Mesenchymal stem cell (in vitro differentiated cells and primary cell): ENCODE measurements around the gene PSMB4.

ENCODE experiments used
- DNase-seq: peaks from one replicate; pipeline ENCODE4 v3.0.0-alpha.2; 2013
- H2AFZ ChIP-seq: one replicate; pipeline ENCODE4 v1.6.1; 2013; ENCODE audit warnings: low read depth, mild to moderate bottlenecking, control low read depth, inconsistent platforms, low read length, moderate library complexity
- H2AK5ac ChIP-seq: 2 replicates; pipeline ENCODE4 v1.6.1; 2013; ENCODE audit warnings: low read length, moderate library complexity, mild to moderate bottlenecking, inconsistent platforms; ENCODE audit not compliant: severe bottlenecking
- H2BK120ac ChIP-seq: one replicate; pipeline ENCODE4 v1.6.1; 2013; ENCODE audit warnings: low read depth, mild to moderate bottlenecking, inconsistent platforms, low read length, moderate library complexity
- H2BK12ac ChIP-seq, 2 experiments: one replicate each; pipeline ENCODE4 v1.6.1; 2013; ENCODE audit warnings: inconsistent platforms in 2 of 2, low read length in 2 of 2, mild to moderate bottlenecking in 2 of 2, moderate library complexity in 2 of 2, control low read depth in 1 of 2
- H2BK15ac ChIP-seq: one replicate; pipeline ENCODE4 v1.6.1; 2013; ENCODE audit warnings: mild to moderate bottlenecking, low read depth, inconsistent platforms; ENCODE audit not compliant: poor library complexity, severe bottlenecking
- H2BK5ac ChIP-seq: 2 replicates; pipeline ENCODE4 v1.6.1; 2013; ENCODE audit warnings: low read depth, mild to moderate bottlenecking, low read length, control low read depth, inconsistent platforms; ENCODE audit not compliant: poor library complexity, severe bottlenecking
- H3K14ac ChIP-seq, 2 experiments: one replicate each; pipeline ENCODE4 v1.6.1; 2013; ENCODE audit warnings: inconsistent platforms in 2 of 2, low read length in 2 of 2, control low read depth in 1 of 2, mild to moderate bottlenecking in 1 of 2, moderate library complexity in 1 of 2
- H3K18ac ChIP-seq, 2 experiments: one replicate each; pipeline ENCODE4 v1.6.1; 2013; ENCODE audit warnings: inconsistent platforms in 2 of 2, low read length in 2 of 2, control low read depth in 1 of 2, low read depth in 1 of 2, mild to moderate bottlenecking in 1 of 2
- H3K23ac ChIP-seq, 2 experiments: one replicate each; pipeline ENCODE4 v1.6.1; 2013; ENCODE audit warnings: inconsistent platforms in 2 of 2, low read length in 2 of 2, mild to moderate bottlenecking in 2 of 2, moderate library complexity in 2 of 2, control low read depth in 1 of 2
- H3K27ac ChIP-seq: 2 replicates; pipeline ENCODE4 v1.5.1; 2013; ENCODE audit warnings: mild to moderate bottlenecking, moderate library complexity, low read length, control low read depth, inconsistent platforms; ENCODE audit not compliant: poor library complexity, severe bottlenecking
- H3K27me3 ChIP-seq, 2 experiments: 2 replicates each; pipeline versions ENCODE4 v1.6.1 to v1.7.0; 2013; ENCODE audit warnings: low read length in 2 of 2, mild to moderate bottlenecking in 2 of 2, moderate library complexity in 2 of 2, control low read depth in 1 of 2, inconsistent platforms in 1 of 2; ENCODE audit not compliant: control insufficient read depth in 1 of 2, insufficient read depth in 1 of 2
- H3K36me3 ChIP-seq, 2 experiments: 2 replicates each; pipeline versions ENCODE4 v1.6.1 to v1.7.0; 2013; ENCODE audit warnings: low read length in 2 of 2, control low read depth in 1 of 2, inconsistent platforms in 1 of 2, low read depth in 1 of 2, mild to moderate bottlenecking in 1 of 2; ENCODE audit not compliant: insufficient read depth in 2 of 2, control insufficient read depth in 1 of 2
- H3K4ac ChIP-seq, 2 experiments: one replicate each; pipeline ENCODE4 v1.6.1; 2013; ENCODE audit warnings: inconsistent platforms in 2 of 2, low read length in 2 of 2, mild to moderate bottlenecking in 2 of 2, moderate library complexity in 2 of 2, control low read depth in 1 of 2, low read depth in 1 of 2
- H3K4me1 ChIP-seq: 2 replicates; pipeline ENCODE4 v1.6.1; 2013; ENCODE audit warnings: low read depth, low read length, control low read depth; ENCODE audit not compliant: control insufficient read depth, insufficient read depth
- H3K4me2 ChIP-seq: 2 replicates; pipeline ENCODE4 v1.6.1; 2013; ENCODE audit warnings: low read length, mild to moderate bottlenecking, inconsistent platforms; ENCODE audit not compliant: poor library complexity, severe bottlenecking
- H3K4me3 ChIP-seq, 2 experiments: 2 replicates each; pipeline versions ENCODE4 v1.5.1 to v1.7.0; 2013; ENCODE audit warnings: low read length in 2 of 2, mild to moderate bottlenecking in 2 of 2, control low read depth in 1 of 2, low read depth in 1 of 2; ENCODE audit not compliant: insufficient read depth in 1 of 2
- H3K79me1 ChIP-seq: replicated peaks from 2 replicates; pipeline ENCODE4 v1.6.1; 2013; ENCODE audit warnings: mild to moderate bottlenecking, control low read depth, low read length, inconsistent platforms; ENCODE audit not compliant: poor library complexity, severe bottlenecking
- H3K9ac ChIP-seq: 2 replicates; pipeline ENCODE4 v1.7.0; 2013; ENCODE audit warnings: mild to moderate bottlenecking, low read length, moderate library complexity
- H3K9me3 ChIP-seq: 2 replicates; pipeline ENCODE4 v1.7.0; 2013; ENCODE audit warnings: mild to moderate bottlenecking, low read length; ENCODE audit not compliant: control insufficient read depth
- H4K8ac ChIP-seq: one replicate; pipeline ENCODE4 v1.6.1; 2013; ENCODE audit warnings: inconsistent platforms, mild to moderate bottlenecking, low read length, moderate library complexity
- H4K91ac ChIP-seq: one replicate; pipeline ENCODE4 v1.6.1; 2013; ENCODE audit warnings: mild to moderate bottlenecking, low read length, inconsistent platforms
- WGBS: methylation state at CpG from one replicate; pipeline ENCODE4 v1.1.7; 2013; ENCODE audit warnings: mixed read lengths; 5-methylcytosine and 5-hydroxymethylcytosine counted together

PSMB4 gene

GRCh38 chr1:151371370-151372057, 27.9 kb upstream of the PSMB4 start:
- Histone ChIP-seq H3K18ac (peak overlapping the region in 1 of 2 experiments; percentile 37), H3K36me3 (peaks cover 12 to 27% of the 10 kb centered on the region in 2 experiments), H3K79me1 (peaks cover 6% of the 10 kb centered on the region), H3K9ac (peak overlapping the region; percentile 84), H3K4me3 (peak overlapping the region in 1 of 2 experiments; percentile 84), H3K23ac (no peak overlapping the region), H2AK5ac (no peak overlapping the region), H3K27ac (no peak overlapping the region), H3K27me3 (no peaks in the 10 kb centered on the region), H2BK5ac (no peak overlapping the region), H3K14ac (no peak overlapping the region), H4K8ac (peak overlapping the region; percentile 59), H3K4me2 (peak overlapping the region; percentile 72), H3K4me1 (peaks cover 20% of the 10 kb centered on the region), H2BK120ac (no peak overlapping the region), H4K91ac (no peak overlapping the region), H2AFZ (no peak overlapping the region), H3K9me3 (no peaks in the 10 kb centered on the region), H2BK12ac (peak overlapping the region; percentile 53 to 67), H3K4ac (peak overlapping the region in 1 of 2 experiments; percentile 71), H2BK15ac (no peak overlapping the region)
- peak; percentile 47 for DNase-seq
- WGBS, result 87% methylated on average over 5 of the region's 9 CpGs

- Histone ChIP-seq H3K4me2 (peak within 1 kb of the TSS; percentile 72), H3K23ac (no peak within 1 kb of the TSS), H4K91ac (peak within 1 kb of the TSS; percentile 21), H2BK12ac (peak within 1 kb of the TSS; percentile 63 to 67), H3K27ac (no peak within 1 kb of the TSS), H3K9me3 (no peaks in the 10 kb centered on the region), H4K8ac (peak within 1 kb of the TSS; percentile 59), H3K4me1 (peaks cover 20% of the 10 kb centered on the region), H2BK5ac (no peak within 1 kb of the TSS), H2AFZ (no peak within 1 kb of the TSS), H3K27me3 (no peaks in the 10 kb centered on the region), H2BK120ac (peak within 1 kb of the TSS; percentile 55), H3K9ac (peak within 1 kb of the TSS; percentile 84), H3K18ac (peak within 1 kb of the TSS; percentile 37 to 78), H3K79me1 (peaks cover 6% of the 10 kb centered on the region), H3K36me3 (peaks cover 7 to 22% of the 10 kb centered on the region in 2 experiments), H2AK5ac (peak within 1 kb of the TSS; percentile 47), H3K4me3 (peak within 1 kb of the TSS in 1 of 2 experiments; percentile 84), H2BK15ac (peak within 1 kb of the TSS; percentile 20), H3K4ac (peak within 1 kb of the TSS in 1 of 2 experiments; percentile 71), H3K14ac (no peak within 1 kb of the TSS)
- WGBS, result 14% methylated on average over 11 of the region's 11 CpGs
- DNase-seq, result peak; percentile 91
Measured at GRCh38 chr1:151372058-151372934, 27.1 kb upstream of the PSMB4 start, which contains the start of gene SELENBP1. Gene SELENBP1 (minus strand): TSS chr1:151372705. CDS start chr1:151372641, 64 bp downstream.

- no peak overlapping the region for H3K4ac ChIP-seq
- no peak overlapping the region for H3K14ac ChIP-seq
- no peak overlapping the region for H2AK5ac ChIP-seq
- H2BK15ac ChIP-seq, result no peak overlapping the region
- H3K9ac ChIP-seq, result no peak overlapping the region
- no peak overlapping the region for H2AFZ ChIP-seq
- H3K36me3 ChIP-seq, result peaks cover 7 to 14% of the 10 kb centered on the region in 2 experiments
- H3K4me3 ChIP-seq, result no peak overlapping the region
- no peak overlapping the region for H3K4me2 ChIP-seq
- H3K4me1 ChIP-seq, result peaks cover 20% of the 10 kb centered on the region
- 94% methylated on average over 14 of the region's 14 CpGs for WGBS
- H3K18ac ChIP-seq, result peak overlapping the region in 1 of 2 experiments; percentile 21
- H3K27me3 ChIP-seq, result peaks cover 0 to 7% of the 10 kb centered on the region in 2 experiments
- no peak overlapping the region for H2BK120ac ChIP-seq
- no peaks in the 10 kb centered on the region for H3K9me3 ChIP-seq
- H4K91ac ChIP-seq, result peak overlapping the region; percentile 6
- no peak overlapping the region for H2BK5ac ChIP-seq
- peak overlapping the region; percentile 0 to 63 for H2BK12ac ChIP-seq
- DNase-seq, result no peak
- H4K8ac ChIP-seq, result no peak overlapping the region
- no peak overlapping the region for H3K27ac ChIP-seq
- peaks cover 6% of the 10 kb centered on the region for H3K79me1 ChIP-seq
- H3K23ac ChIP-seq, result no peak overlapping the region
Measured at GRCh38 chr1:151373196-151373595, 26.2 kb upstream of the PSMB4 start.
